Bronchial epithelial cell (primary cell): ENCODE data around the gene STMP1. TPM values are rescaled to one million over a fixed set of nuclear protein-coding genes. Genes with fewer than 3 reads are reported as not detected.

Experiments used
- DNase-seq: peaks from one replicate; pipeline ENCODE4 v3.0.0-alpha.2; 2010; ENCODE audit warnings: low read depth
- FAIRE-seq: peaks from 2 replicates; lab custom pipeline; 2011; peaks lifted over from hg19 to GRCh38; lab: Jason Lieb, UNC
- H3K27me3 ChIP-seq: 2 replicates; pipeline ENCODE4 v1.5.1; 2011; ENCODE audit warnings: low read length; ENCODE audit not compliant: control insufficient read depth, insufficient read depth
- H3K36me3 ChIP-seq: 2 replicates; pipeline ENCODE4 v1.5.1; 2011; ENCODE audit warnings: low read length; ENCODE audit not compliant: control insufficient read depth, insufficient read depth
- H3K4me3 ChIP-seq: 2 replicates; pipeline ENCODE4 v1.5.1; 2011; ENCODE audit warnings: mild to moderate bottlenecking, low read depth, low read length, control low read depth
- CTCF ChIP-seq: IDR thresholded peaks from 2 replicates; pipeline ENCODE4 v1.5.1; 2011; ENCODE audit warnings: mild to moderate bottlenecking, moderate library complexity, low read length, control low read depth, inconsistent platforms; ENCODE audit not compliant: insufficient read depth, severe bottlenecking
- total RNA-seq: library from RNA; depleted of rRNA; stranded (reverse); fragments of >200 nt; gene quantifications from 2 replicates; pipeline ENCODE4 v1.2.1, GENCODE V29; 2014

The STMP1 gene
- total RNA-seq, 1 donor from 2014 or later, result 7.4 TPM

GRCh38 chr7:135719688-135720087, 57.4 kb downstream of the STMP1 start:
- FAIRE-seq, result no peak

DNA sequence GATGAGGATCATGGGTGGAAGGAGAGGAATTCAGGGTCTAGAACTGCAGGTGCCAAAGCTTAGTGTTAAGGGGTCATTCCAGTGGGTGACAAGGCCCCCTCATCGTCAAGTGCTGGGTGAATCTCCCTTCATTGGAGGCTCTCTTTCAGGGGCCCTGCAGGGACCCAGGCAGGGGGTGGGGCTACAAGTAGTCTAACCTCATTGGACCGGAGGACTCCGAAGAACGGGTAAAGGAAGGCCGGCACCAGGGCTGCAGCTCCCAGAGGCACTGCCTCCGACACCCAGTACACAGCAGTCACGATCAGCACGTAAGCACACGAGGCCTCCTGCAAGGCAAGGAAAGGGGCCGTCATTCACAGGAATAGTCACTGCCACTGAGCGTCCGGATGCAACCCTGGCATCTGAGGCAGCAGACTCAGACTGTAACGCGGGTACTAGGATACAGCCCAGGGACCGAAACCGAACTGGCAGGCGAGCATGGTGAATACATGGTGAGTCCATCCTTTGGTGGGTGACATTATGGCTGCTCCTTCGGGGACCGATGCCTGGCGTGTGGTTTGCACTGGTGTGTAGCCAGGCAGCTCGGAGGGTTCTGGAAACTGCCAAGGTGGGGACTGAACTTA, 59.0 kb downstream of the STMP1 start:
- DNase-seq, result no peak
- H3K36me3 ChIP-seq, result no peaks in the 10 kb centered on the region
- no peak for TF ChIP-seq CTCF
- H3K27me3 ChIP-seq, result no peaks in the 10 kb centered on the region
- FAIRE-seq, result no peak
- no peak overlapping the region for H3K4me3 ChIP-seq

More at GRCh38 chr7:135719688-135720087, 57.4 kb downstream of the STMP1 start:
- Histone ChIP-seq H3K4me3 (no peak overlapping the region), H3K36me3 (no peaks in the 10 kb centered on the region), H3K27me3 (no peaks in the 10 kb centered on the region)
- no peak for DNase-seq
- no peak for TF ChIP-seq CTCF

DNA sequence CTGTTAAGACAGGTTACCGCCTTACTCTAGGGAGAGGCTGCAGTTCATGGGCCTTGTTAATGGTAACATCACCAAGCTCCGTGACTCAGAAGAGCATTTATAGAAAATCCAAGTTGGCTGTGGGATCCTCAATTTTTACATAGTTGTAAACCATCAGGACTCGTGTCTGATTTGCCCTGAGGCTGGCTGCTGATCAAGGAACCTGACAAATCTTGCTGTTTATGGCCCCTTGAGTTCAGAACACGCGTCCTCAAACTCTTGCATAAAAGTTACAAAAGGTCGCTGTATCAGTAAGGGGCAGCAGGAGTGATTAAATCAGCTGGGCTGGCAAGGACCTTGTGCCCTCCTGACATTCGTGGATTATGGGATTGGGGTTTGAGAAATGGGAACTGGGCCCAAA, 61.1 kb downstream of the STMP1 start:
- no peak for DNase-seq
- FAIRE-seq, result peak; percentile 84
- H3K4me3 ChIP-seq, result no peak overlapping the region
- H3K27me3 ChIP-seq, result no peaks in the 10 kb centered on the region
- H3K36me3 ChIP-seq, result no peaks in the 10 kb centered on the region
- TF ChIP-seq CTCF, result no peak

Other genes starting within 250 kb of the STMP1 start
- 3.9 and 9.5 TPM in 2 replicates for gene CNOT4, start 152.4 kb upstream of the STMP1 start, total RNA-seq
- 45.0 and 53.8 TPM in 2 replicates for gene NUP205, start 104.6 kb upstream of the STMP1 start, total RNA-seq
- under 0.01 and 0.26 TPM in 2 replicates for gene SLC13A4, start 65.7 kb downstream of the STMP1 start, total RNA-seq
- gene FAM180A, start 86.3 kb downstream of the STMP1 start, total RNA-seq, result 0.26 TPM in 1 of 2 replicates, not detected in the other